ENCODE results near the gene HSPB6.

Gene HSPB6

GRCh38 chr19:35768082-35768421 is 11.2 kb upstream of the HSPB6 start:
- no peak for DNase-seq (ENCODE audit: extremely low read depth, low read depth)
- TF ChIP-seq, protein P1, sequence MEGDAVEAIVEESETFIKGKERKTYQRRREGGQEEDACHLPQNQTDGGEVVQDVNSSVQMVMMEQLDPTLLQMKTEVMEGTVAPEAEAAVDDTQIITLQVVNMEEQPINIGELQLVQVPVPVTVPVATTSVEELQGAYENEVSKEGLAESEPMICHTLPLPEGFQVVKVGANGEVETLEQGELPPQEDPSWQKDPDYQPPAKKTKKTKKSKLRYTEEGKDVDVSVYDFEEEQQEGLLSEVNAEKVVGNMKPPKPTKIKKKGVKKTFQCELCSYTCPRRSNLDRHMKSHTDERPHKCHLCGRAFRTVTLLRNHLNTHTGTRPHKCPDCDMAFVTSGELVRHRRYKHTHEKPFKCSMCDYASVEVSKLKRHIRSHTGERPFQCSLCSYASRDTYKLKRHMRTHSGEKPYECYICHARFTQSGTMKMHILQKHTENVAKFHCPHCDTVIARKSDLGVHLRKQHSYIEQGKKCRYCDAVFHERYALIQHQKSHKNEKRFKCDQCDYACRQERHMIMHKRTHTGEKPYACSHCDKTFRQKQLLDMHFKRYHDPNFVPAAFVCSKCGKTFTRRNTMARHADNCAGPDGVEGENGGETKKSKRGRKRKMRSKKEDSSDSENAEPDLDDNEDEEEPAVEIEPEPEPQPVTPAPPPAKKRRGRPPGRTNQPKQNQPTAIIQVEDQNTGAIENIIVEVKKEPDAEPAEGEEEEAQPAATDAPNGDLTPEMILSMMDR (IDR thresholded peaks at IDR 0.05; ENCODE audit: low read depth, low read length) = no peak

DNA sequence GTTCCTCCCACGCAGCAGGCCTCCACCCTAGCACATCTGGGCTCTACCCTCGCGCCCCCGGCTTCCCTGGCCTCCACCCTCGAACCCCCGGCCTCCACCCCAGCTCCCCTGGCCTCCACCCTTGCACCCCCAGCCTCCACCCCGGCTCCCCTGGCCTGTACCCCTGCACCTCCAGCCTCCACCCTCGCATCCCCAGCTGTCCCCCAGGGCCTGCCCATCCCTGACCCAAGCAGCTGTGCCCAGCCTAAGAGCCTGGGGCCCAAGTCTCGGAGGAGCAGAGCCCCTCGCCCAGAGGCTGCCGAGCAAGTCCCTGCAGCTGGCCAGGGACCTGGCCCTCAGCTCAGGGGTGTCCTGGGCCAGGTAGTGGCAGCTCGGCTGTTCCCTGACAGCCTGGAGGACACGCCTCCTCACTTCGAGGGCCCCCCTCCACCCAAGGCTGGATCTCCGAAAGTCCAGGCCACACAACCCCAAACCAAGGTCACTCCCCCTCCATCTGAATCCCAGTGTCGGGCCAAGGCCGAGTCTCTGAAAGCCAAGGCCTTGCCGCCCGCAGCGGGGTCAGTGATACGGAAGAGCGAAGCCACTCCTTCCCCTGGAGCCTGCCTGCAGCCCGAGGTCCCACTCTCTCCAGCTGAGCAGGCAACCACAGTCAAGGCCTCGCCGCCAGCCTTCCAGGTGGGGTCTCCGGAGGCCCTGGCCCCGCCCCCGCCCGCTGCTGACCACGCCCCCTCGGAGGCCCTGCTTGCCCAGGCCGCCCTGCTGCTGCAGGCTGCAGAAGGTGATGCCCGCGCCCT is 10.7 kb upstream of the HSPB6 start:
- DNase-seq (ENCODE audit: extremely low read depth, low read depth) = no peak
- TF ChIP-seq, protein P1 (IDR thresholded peaks at IDR 0.05; ENCODE audit: low read depth, low read length) = no peak

- no peak for DNase-seq (ENCODE audit: extremely low read depth, low read depth)
- TF ChIP-seq, protein P1 (IDR thresholded peaks at IDR 0.05; ENCODE audit: low read depth, low read length) = no peak
Measured at GRCh38 chr19:35766571-35767104, 9.8 kb upstream of the HSPB6 start.

GRCh38 chr19:35764432-35765315 is 7.8 kb upstream of the HSPB6 start:
- DNase-seq (ENCODE audit: extremely low read depth, low read depth) = no peak
- TF ChIP-seq, protein P1 (IDR thresholded peaks at IDR 0.05; ENCODE audit: low read depth, low read length) = no peak

DNA sequence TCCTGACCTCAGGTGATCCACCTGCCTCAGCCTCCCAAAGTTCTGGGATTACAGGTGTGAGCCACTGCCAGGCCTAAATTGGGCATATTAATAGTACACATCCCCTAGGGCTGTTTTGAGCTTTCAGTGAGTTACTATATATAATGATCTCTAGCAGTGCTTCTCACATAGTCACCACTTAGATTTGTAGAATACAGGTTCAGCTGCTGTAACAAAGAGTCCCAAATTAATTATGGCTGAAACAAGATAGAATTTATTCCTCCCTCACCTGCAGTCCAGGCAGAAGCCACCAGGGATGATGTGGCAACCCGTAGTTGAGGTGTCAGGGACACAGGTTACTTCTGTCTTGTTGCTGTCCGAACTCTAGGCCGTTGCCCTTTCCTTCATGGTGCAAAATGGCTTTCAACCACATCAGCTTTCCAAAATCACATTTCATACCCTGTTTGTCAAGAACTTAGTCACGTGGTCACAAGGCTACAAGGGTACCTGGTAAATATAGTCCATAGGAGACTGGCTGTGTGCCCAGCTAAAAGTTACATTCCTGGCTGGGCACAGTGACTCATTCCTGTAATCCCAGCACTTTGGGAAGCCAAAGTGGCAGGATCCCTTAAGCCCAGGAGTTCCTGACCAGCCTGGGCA is 4.0 kb upstream of the HSPB6 start:
- no peak for DNase-seq (ENCODE audit: extremely low read depth, low read depth)
- TF ChIP-seq, protein P1 (IDR thresholded peaks at IDR 0.05; ENCODE audit: low read depth, low read length) = no peak

- no peak for DNase-seq (ENCODE audit: extremely low read depth, low read depth)
- TF ChIP-seq, protein P1 (IDR thresholded peaks at IDR 0.05; ENCODE audit: low read depth, low read length) = no peak
Measured at GRCh38 chr19:35759697-35760096, 2.9 kb upstream of the HSPB6 start.

All from AG09319 (cell line).